ENCODE data around the gene DNAJC12. TPM values are rescaled to one million over a fixed set of nuclear protein-coding genes. Genes with fewer than 3 reads are reported as not detected.
"Not testable (repeated sequence)": the region's sequence is repeated elsewhere in the genome, so short reads cannot be mapped to it uniquely, and the experiment has no call there.

The DNAJC12 gene
- total RNA-seq, 2 donors from 2014 or later = 8.2 to 26.2 TPM

DNA sequence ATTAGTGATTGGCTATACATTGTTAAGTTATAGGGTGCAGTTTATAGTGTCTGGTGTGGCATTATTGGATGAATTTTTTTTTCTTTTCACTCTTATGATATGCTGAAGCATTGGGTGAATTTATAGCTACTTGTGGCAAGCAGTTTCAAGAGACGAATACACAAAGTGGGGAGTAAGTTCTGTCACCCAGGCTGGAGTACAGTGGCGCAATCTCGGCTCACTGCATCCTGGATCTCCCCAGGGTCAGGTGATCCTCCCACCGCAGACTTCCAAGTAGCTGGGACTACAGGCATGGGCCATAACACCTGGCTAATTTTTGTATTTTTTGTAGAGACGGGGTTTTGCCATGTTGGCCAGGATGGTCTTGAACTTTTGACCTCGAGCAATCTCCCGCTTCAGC, 40.1 kb upstream of the DNAJC12 start:
- Histone ChIP-seq H3K36me3 (replicated peaks in 1 of 2; ENCODE audit: insufficient read depth in 1 of 2, low read depth in 2 of 2) (no peaks in the 10 kb centered on the region), H3K4me3 (no peak overlapping the region), H3K4me1 (no peaks in the 10 kb centered on the region), H3K27ac (no peak overlapping the region), H3K27me3 (no peaks in the 10 kb centered on the region), H3K9me3 (no peaks in the 10 kb centered on the region)
- DNase-seq (no peak), ATAC-seq (no peak)
- 85 to 87% methylated on average over 7 of the region's 7 CpGs for WGBS, 2 donors
- TF ChIP-seq CTCF (IDR thresholded peaks at IDR 0.05) (no peak), POLR2A (IDR thresholded peaks at IDR 0.05) (no peak)
- intact Hi-C loops (cut with DNase I) = no loop called here

GRCh38 chr10:67877421-67877820, 39.4 kb upstream of the DNAJC12 start:
- intact Hi-C loops (cut with DNase I); H3K4me1 ChIP-seq; H3K9me3 ChIP-seq; H3K4me3 ChIP-seq; ATAC-seq; H3K36me3 ChIP-seq (replicated peaks in 1 of 2; ENCODE audit: insufficient read depth in 1 of 2, low read depth in 2 of 2); H3K27ac ChIP-seq; H3K27me3 ChIP-seq; DNase-seq: not testable (repeated sequence)
- WGBS, 2 donors = 93% methylated on average over 11 of the region's 11 CpGs

GRCh38 chr10:67875340-67876238, 37.6 kb upstream of the DNAJC12 start:
- no peak for DNase-seq
- no peaks in the 10 kb centered on the region for H3K4me1 ChIP-seq
- H3K27me3 ChIP-seq = no peaks in the 10 kb centered on the region
- intact Hi-C loops (cut with DNase I) = no loop called here
- no peak for ATAC-seq
- no peak overlapping the region for H3K4me3 ChIP-seq
- no peak for TF ChIP-seq CTCF (IDR thresholded peaks at IDR 0.05)
- H3K36me3 ChIP-seq (replicated peaks in 1 of 2; ENCODE audit: insufficient read depth in 1 of 2, low read depth in 2 of 2) = no peaks in the 10 kb centered on the region
- no peaks in the 10 kb centered on the region for H3K9me3 ChIP-seq
- H3K27ac ChIP-seq = no peak overlapping the region
- 52 to 60% methylated on average over 3 of the region's 3 CpGs for WGBS, 2 donors

DNA sequence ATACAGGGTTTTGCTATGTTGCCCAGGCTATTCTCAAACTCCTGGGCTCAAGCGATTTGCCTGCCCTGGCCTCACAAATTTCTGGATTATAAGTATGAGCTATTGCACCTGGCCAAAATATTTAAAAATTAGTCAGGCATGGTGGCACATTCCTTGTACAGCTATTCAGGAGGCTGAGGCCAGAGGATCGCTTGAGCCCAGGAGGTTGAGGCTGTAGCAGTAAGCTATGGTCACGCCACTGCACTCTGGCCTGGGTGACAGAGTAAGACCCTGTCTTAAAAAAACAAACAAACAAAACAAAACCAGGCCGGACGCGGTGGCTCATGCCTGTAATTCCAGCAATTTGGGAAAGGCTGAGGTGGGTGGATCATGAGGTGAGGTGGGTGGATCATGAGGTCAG, 32.0 kb upstream of the DNAJC12 start:
- intact Hi-C loops (cut with DNase I) = no loop called here
- H3K9me3 ChIP-seq = no peaks in the 10 kb centered on the region
- no peaks in the 10 kb centered on the region for H3K4me1 ChIP-seq
- no peaks in the 10 kb centered on the region for H3K36me3 ChIP-seq (replicated peaks in 1 of 2; ENCODE audit: insufficient read depth in 1 of 2, low read depth in 2 of 2)
- TF ChIP-seq CTCF (IDR thresholded peaks at IDR 0.05) (no peak), POLR2A (IDR thresholded peaks at IDR 0.05) (no peak)
- WGBS, 2 donors = 89 to 96% methylated on average over 6 of the region's 6 CpGs
- H3K4me3 ChIP-seq = no peak overlapping the region
- no peaks in the 10 kb centered on the region for H3K27me3 ChIP-seq
- no peak overlapping the region for H3K27ac ChIP-seq
- DNase-seq (no peak), ATAC-seq (no peak)

DNA sequence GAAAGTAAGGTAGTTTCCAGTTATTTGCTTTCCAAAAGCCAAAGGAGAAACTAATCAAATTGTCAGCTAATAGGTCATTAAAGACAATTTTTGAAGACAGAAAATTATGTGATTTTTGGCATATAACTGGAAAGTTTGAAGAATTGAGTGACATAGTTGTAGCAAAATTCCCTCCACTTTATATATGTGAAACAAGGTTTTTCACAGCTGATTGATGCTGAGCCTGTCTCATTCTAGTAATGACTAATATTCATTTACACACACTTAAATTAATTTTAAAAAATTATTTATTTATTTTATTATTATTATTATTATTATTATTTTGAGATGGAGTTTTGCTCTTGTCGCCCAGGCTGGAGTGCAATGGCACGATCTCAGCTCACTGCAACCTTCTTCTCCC, 30.1 kb upstream of the DNAJC12 start:
- no peaks in the 10 kb centered on the region for H3K9me3 ChIP-seq
- no peaks in the 10 kb centered on the region for H3K4me1 ChIP-seq
- no peaks in the 10 kb centered on the region for H3K27me3 ChIP-seq
- TF ChIP-seq CTCF (IDR thresholded peaks at IDR 0.05) = no peak
- no peak for TF ChIP-seq POLR2A (IDR thresholded peaks at IDR 0.05)
- H3K4me3 ChIP-seq = no peak overlapping the region
- ATAC-seq (no peak), DNase-seq (no peak)
- H3K27ac ChIP-seq = no peak overlapping the region
- H3K36me3 ChIP-seq (replicated peaks in 1 of 2; ENCODE audit: insufficient read depth in 1 of 2, low read depth in 2 of 2) = no peaks in the 10 kb centered on the region
- intact Hi-C loops (cut with DNase I) = no loop called here
- 85 to 100% methylated on average over 2 of the region's 2 CpGs for WGBS, 2 donors
